HepG2 (cell line): ENCODE measurements around the gene NBEA.

ENCODE experiments used
- ELF1 ChIP-seq: sonication (generic); formaldehyde crosslinking; IDR thresholded peaks from 2 replicates; pipeline ENCODE4 v1.4.0; 2020; ENCODE audit warnings: missing genetic modification reagents
- GABPA ChIP-seq, 2 experiments: IDR thresholded peaks; 2 replicates each; pipeline ENCODE4 v1.6.1; 2011 to 2016; ENCODE audit warnings: low read depth in 2 of 2, low read length in 1 of 2, missing biosample characterization in 1 of 2, missing genetic modification characterization in 1 of 2
- IRF2 ChIP-seq: IDR thresholded peaks from 2 replicates; pipeline ENCODE4 v1.6.1; 2018; ENCODE audit warnings: missing genetic modification reagents, missing compliant biosample characterization
- JUNB ChIP-seq: sonication (generic); formaldehyde crosslinking; IDR thresholded peaks from 2 replicates; pipeline ENCODE4 v1.8.0; 2022; ENCODE audit warnings: missing genetic modification reagents, mild to moderate bottlenecking, borderline replicate concordance
- NFYB ChIP-seq: sonication (generic); formaldehyde crosslinking; IDR thresholded peaks from 2 replicates; pipeline ENCODE4 v1.4.0; 2020; ENCODE audit warnings: missing genetic modification reagents
- POLR2A ChIP-seq, 2 experiments: IDR thresholded peaks; 2 replicates each; pipeline ENCODE4 v1.6.1; 2011; ENCODE audit warnings: low read depth in 2 of 2, low read length in 2 of 2, mild to moderate bottlenecking in 1 of 2, moderate library complexity in 1 of 2; ENCODE audit not compliant: insufficient read depth in 1 of 2
- POLR2AphosphoS5 ChIP-seq: IDR thresholded peaks from 2 replicates; pipeline ENCODE4 v1.6.1; 2012; ENCODE audit warnings: low read depth, low read length
- SIN3A ChIP-seq: IDR thresholded peaks from 2 replicates; pipeline ENCODE4 v1.6.1; 2011; ENCODE audit warnings: low read depth, mild to moderate bottlenecking, control low read depth, low read length, borderline replicate concordance
- ZNF121 ChIP-seq: sonication (generic); formaldehyde crosslinking; IDR thresholded peaks from 2 replicates; pipeline ENCODE4 v1.5.0; 2020; ENCODE audit warnings: mild to moderate bottlenecking, missing genetic modification reagents
- ZNF567 ChIP-seq: sonication (generic); formaldehyde crosslinking; IDR thresholded peaks from 2 replicates; pipeline ENCODE4 v1.8.1; 2023; ENCODE audit warnings: mild to moderate bottlenecking, missing genetic modification reagents, borderline replicate concordance
- TF ChIP-seq, protein P1 (sequence below): sonication (generic); formaldehyde crosslinking; IDR thresholded peaks from 2 replicates; pipeline ENCODE4 v1.5.0; 2020; ENCODE audit warnings: mild to moderate bottlenecking, missing genetic modification reagents, moderate library complexity

- no peak for TF ChIP-seq POLR2AphosphoS5
- TF ChIP-seq, protein P1, sequence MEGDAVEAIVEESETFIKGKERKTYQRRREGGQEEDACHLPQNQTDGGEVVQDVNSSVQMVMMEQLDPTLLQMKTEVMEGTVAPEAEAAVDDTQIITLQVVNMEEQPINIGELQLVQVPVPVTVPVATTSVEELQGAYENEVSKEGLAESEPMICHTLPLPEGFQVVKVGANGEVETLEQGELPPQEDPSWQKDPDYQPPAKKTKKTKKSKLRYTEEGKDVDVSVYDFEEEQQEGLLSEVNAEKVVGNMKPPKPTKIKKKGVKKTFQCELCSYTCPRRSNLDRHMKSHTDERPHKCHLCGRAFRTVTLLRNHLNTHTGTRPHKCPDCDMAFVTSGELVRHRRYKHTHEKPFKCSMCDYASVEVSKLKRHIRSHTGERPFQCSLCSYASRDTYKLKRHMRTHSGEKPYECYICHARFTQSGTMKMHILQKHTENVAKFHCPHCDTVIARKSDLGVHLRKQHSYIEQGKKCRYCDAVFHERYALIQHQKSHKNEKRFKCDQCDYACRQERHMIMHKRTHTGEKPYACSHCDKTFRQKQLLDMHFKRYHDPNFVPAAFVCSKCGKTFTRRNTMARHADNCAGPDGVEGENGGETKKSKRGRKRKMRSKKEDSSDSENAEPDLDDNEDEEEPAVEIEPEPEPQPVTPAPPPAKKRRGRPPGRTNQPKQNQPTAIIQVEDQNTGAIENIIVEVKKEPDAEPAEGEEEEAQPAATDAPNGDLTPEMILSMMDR = no peak
- TF ChIP-seq JUNB (CRISPR knock-in tag) = no peak
- no peak for TF ChIP-seq POLR2A (IDR thresholded peaks at IDR 0.05; ENCODE audit: insufficient read depth in 1 of 2, low read depth in 2 of 2, low read length in 2 of 2)
- no peak for TF ChIP-seq ZNF121 (CRISPR knock-in tag)
- TF ChIP-seq ZNF567 = no peak
- no peak for TF ChIP-seq IRF2 (CRISPR knock-in tag)
- no peak for TF ChIP-seq NFYB (CRISPR knock-in tag)
- TF ChIP-seq SIN3A = no peak
- no peak for TF ChIP-seq GABPA (IDR thresholded peaks at IDR 0.05; ENCODE audit: low read depth, low read length)
- TF ChIP-seq GABPA (CRISPR knock-in tag; IDR thresholded peaks at IDR 0.05; ENCODE audit: low read depth) = no peak
- no peak for TF ChIP-seq ELF1 (CRISPR knock-in tag)
These were observed 40.5 kb upstream of the NBEA start for GRCh38 chr13:34901572-34901971.
